Kidney (tissue), 14 donors: ENCODE data around the gene MGME1. TPM values are rescaled to one million over a fixed set of nuclear protein-coding genes. Genes with fewer than 3 reads are reported as not detected.

Experiments
- DNase-seq, 5 donors: peaks; one replicate each; pipeline ENCODE4 v3.0.0-alpha.2; 2013 to 2020
- FAIRE-seq: peaks from 2 replicates; lab custom pipeline; 2012; peaks lifted over from hg19 to GRCh38; lab: Jason Lieb, UNC
- H3K27ac ChIP-seq, 2 donors: one replicate each; pipeline ENCODE4 v1.7.0; 2013; ENCODE audit warnings: low read depth in 2 of 2, low read length in 2 of 2, inconsistent platforms in 1 of 2
- H3K27me3 ChIP-seq: one replicate; pipeline ENCODE4 v1.7.1; 2013; ENCODE audit warnings: low read length, inconsistent platforms; ENCODE audit not compliant: control insufficient read depth, insufficient read depth
- H3K36me3 ChIP-seq, 3 donors: one replicate each; pipeline versions ENCODE4 v1.7.0 to v1.7.1; 2013; ENCODE audit warnings: low read length in 3 of 3, control low read depth in 1 of 3, inconsistent platforms in 1 of 3; ENCODE audit not compliant: insufficient read depth in 3 of 3, control insufficient read depth in 2 of 3
- H3K4me1 ChIP-seq, 3 donors: one replicate each; pipeline versions ENCODE4 v1.7.0 to v1.7.1; 2013; ENCODE audit warnings: low read length in 3 of 3, inconsistent platforms in 1 of 3, low read depth in 1 of 3; ENCODE audit not compliant: control insufficient read depth in 2 of 3, insufficient read depth in 2 of 3
- H3K4me3 ChIP-seq, 3 donors: one replicate each; pipeline versions ENCODE4 v1.7.0 to v1.8.1; 2013; ENCODE audit warnings: low read length in 3 of 3, control low read depth in 1 of 3, inconsistent platforms in 1 of 3
- H3K9ac ChIP-seq, 3 donors: one replicate each; pipeline versions ENCODE4 v1.7.0 to v1.7.1; 2013; ENCODE audit warnings: low read length in 3 of 3, control low read depth in 1 of 3, inconsistent platforms in 1 of 3
- H3K9me3 ChIP-seq, 3 donors: one replicate each; pipeline versions ENCODE4 v1.7.0 to v1.7.1; 2013; ENCODE audit warnings: low read length in 3 of 3, control low read depth in 1 of 3, inconsistent platforms in 1 of 3; ENCODE audit not compliant: control insufficient read depth in 2 of 3, insufficient read depth in 1 of 3
- CTCF ChIP-seq: IDR thresholded peaks from 3 replicates; pipeline ENCODE4 v1.5.1; 2012; ENCODE audit warnings: mild to moderate bottlenecking, moderate library complexity, borderline replicate concordance; ENCODE audit not compliant: insufficient read depth; ENCODE audit errors: extremely low read depth
- intact Hi-C: fragments of 100-400 bp; cut with DNase I; formaldehyde crosslinking; loops from one replicate; pipeline ENCODE4 v1.11.1; 2022
- polyA plus RNA-seq: library from polyadenylated mRNA; stranded (reverse); fragments of 350-450 nt; fragmentation: Illumina TruSeq; extraction: RNeasy Lipid Tissue Mini Kit (QIAGEN cat#74804); gene quantifications from one replicate; pipeline ENCODE4 v1.2.3, GENCODE V29; 2014; ENCODE audit warnings: low read depth, low replicate concordance; ENCODE audit not compliant: insufficient read depth
- total RNA-seq: library from RNA; stranded (reverse); fragmentation: NEBNext Ultra II Directional; extraction: Animal tissue kit (Norgen Biotek cat#: 25700); gene quantifications from one replicate; pipeline ENCODE4 v1.2.1, GENCODE V29; 2021
- donor health status: control.
- donor health status: control.
- donor health status: control.
- donor health status: control.
- donor health status: control.
- donor health status: DM: yes; HTN: yes; CAD: no.
- donor health status: Normal renal cell carcinoma (clear cell type).

MGME1 gene
- total and polyA plus RNA-seq, 2 donors from 2014 or later: 15.5 to 16.7 TPM

GRCh38 chr20:17998446-17998845, 29.6 kb downstream of the MGME1 start:
- intact Hi-C loops: no loop called here

GRCh38 chr20:17999566-17999965, 30.7 kb downstream of the MGME1 start:
- Histone ChIP-seq H3K36me3 (no peaks in the 10 kb centered on the region), H3K9me3 (no peaks in the 10 kb centered on the region), H3K9ac (no peak overlapping the region), H3K4me3 (no peak overlapping the region), H3K27me3 (no peaks in the 10 kb centered on the region), H3K27ac (no peak overlapping the region), H3K4me1 (peaks cover 2 to 11% (median 8%) of the 10 kb centered on the region in 3 donors)
- intact Hi-C loops: no loop called here
- DNase-seq (no peak), FAIRE-seq (no peak)
- TF ChIP-seq CTCF: no peak

More at GRCh38 chr20:17998446-17998845, 29.6 kb downstream of the MGME1 start:
- Histone ChIP-seq H3K36me3 (no peaks in the 10 kb centered on the region), H3K4me1 (peaks cover 2 to 8% (median 4%) of the 10 kb centered on the region in 3 donors), H3K9me3 (no peaks in the 10 kb centered on the region), H3K27ac (no peak overlapping the region), H3K4me3 (no peak overlapping the region), H3K9ac (no peak overlapping the region), H3K27me3 (no peaks in the 10 kb centered on the region)
- TF ChIP-seq CTCF: no peak
- FAIRE-seq (no peak), DNase-seq (no peak)

GRCh38 chr20:18001131-18001921, 32.5 kb downstream of the MGME1 start:
- intact Hi-C loops: loop anchor here (10.0 kb wide), 1 partner anchor 497 kb away; no protein-coding TSS in a partner anchor
- Histone ChIP-seq H3K4me1 (peaks cover 0 to 12% (median 3%) of the 10 kb centered on the region in 3 donors), H3K27me3 (no peaks in the 10 kb centered on the region), H3K36me3 (no peaks in the 10 kb centered on the region), H3K4me3 (no peak overlapping the region), H3K27ac (no peak overlapping the region), H3K9ac (no peak overlapping the region), H3K9me3 (no peaks in the 10 kb centered on the region)
- FAIRE-seq: no peak
- no peak for TF ChIP-seq CTCF
- DNase-seq: no peak
